Measurements from ENCODE around the gene DBH.
A peak's percentile ranks its signal among the peaks of the same experiment; 100 is the strongest.

DBH gene

DNA sequence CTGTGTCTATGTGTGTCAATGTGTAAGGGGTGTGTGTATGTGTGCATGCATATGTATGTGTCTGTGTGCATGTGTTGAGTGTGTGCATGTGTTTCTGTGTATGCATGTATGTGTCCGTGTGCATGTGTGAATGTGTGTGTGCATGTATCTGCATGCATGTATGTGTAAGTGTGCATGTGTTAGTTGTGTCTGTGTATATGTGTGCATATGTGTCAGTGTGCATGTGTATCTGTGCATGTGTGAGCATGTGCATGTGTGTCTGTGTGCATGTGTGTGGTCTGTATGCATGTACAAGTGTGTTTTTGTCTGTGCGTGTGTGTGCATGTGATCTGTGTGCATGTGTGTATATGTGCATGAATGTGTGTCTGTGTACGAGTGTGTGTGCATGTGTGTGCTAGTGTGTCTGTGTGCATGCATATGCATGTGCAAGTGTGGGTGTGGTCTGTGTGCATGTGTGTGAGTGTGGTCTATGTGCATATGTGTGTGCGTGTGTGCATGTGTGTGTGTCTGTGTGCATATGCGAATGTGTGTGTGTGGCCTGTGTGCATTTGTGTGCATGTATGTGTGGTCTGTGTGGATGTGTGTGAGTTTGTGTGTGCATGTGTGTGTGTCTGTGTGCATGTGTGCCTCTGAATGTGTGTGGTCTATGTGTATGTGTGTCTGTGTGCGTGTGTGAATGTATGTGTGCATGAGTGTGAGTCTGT lies 36.5 kb upstream of the DBH start:
- ATAC-seq (no peak), DNase-seq (no peak)
- H3K27me3 Mint-ChIP-seq = no peaks in the 10 kb centered on the region
- H3K9me3 Mint-ChIP-seq = peaks cover 16 to 27% of the 10 kb centered on the region in 2 donors
- H3K27ac Mint-ChIP-seq = no peak overlapping the region
- no peak overlapping the region for H3K4me3 Mint-ChIP-seq
- peaks cover 10% of the 10 kb centered on the region for H3K4me1 Mint-ChIP-seq

DNA sequence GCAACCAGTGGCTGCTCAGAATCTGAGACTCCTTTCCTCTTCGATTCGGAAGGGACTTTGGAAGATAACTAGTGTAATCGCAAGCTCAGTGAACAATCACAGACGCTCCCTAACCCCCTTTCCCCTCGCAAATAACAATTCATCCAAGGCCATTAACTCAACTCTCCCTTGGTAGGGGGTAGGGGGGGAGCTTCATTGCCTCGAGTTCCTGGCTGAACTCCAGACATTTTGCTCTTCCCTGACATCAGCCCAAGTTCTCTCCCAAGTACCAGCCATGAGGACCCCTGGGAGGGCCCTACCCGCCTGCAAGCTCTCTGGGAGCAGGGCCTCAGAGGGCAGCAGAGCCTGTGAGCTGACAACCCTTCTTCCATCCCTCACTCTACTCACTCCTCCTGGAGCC lies 35.4 kb upstream of the DBH start:
- H3K4me3 Mint-ChIP-seq = no peak overlapping the region
- no peak overlapping the region for H3K27ac Mint-ChIP-seq
- peaks cover 4% of the 10 kb centered on the region for H3K27me3 Mint-ChIP-seq
- DNase-seq = no peak
- peaks cover 16 to 25% of the 10 kb centered on the region in 2 donors for H3K9me3 Mint-ChIP-seq
- no peak for ATAC-seq
- H3K4me1 Mint-ChIP-seq = peaks cover 18% of the 10 kb centered on the region

DNA sequence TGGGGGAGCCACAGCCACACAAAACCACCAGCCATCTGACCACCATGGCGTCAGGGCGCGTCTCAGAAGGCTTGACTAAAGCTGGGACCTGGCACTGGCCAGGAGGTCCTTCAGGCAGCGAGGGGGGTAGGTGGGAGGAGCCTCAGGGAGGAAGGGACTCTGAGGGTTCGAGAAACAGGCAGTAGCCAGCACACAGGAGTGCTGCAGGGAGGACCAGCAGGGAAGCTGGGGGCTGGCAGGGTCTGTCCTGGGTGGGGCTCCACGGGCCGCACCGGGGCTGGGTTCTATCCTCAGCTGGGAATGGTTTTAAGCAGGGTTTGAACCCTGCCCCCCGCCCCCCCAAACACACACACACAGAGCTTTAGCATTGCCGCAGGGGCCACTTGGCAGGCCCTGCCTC lies 34.4 kb upstream of the DBH start:
- ATAC-seq = no peak
- Mint-ChIP-seq H3K9me3 (peaks cover 15% of the 10 kb centered on the region in 2 donors), H3K4me3 (no peak overlapping the region), H3K4me1 (peaks cover 21% of the 10 kb centered on the region), H3K27ac (no peak overlapping the region), H3K27me3 (peaks cover 14% of the 10 kb centered on the region)
- no peak for DNase-seq

DNA sequence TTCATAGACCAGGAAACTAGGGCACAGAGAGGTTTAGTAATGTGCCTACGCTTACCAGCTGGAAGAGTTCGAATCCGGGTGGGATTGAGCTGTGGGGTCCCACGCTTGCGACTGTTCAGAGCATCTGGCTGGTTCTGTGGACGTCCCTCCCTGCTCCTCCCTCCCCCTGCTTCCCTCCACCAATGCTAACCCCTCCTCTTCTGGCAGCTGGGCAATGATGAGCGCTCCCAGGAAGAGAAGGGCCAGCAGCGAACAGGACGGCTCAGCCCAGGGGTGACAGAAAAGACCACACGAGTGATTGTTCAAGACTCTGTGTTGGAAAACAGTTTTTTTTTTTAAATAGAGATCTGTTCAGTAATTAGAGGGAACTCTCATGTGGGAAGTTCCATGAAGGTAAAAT lies 33.9 kb upstream of the DBH start:
- Mint-ChIP-seq H3K4me1 (peaks cover 21% of the 10 kb centered on the region), H3K4me3 (no peak overlapping the region), H3K27ac (no peak overlapping the region), H3K9me3 (peaks cover 9 to 10% of the 10 kb centered on the region in 2 donors), H3K27me3 (peaks cover 19% of the 10 kb centered on the region)
- DNase-seq (no peak), ATAC-seq (no peak)

DNA sequence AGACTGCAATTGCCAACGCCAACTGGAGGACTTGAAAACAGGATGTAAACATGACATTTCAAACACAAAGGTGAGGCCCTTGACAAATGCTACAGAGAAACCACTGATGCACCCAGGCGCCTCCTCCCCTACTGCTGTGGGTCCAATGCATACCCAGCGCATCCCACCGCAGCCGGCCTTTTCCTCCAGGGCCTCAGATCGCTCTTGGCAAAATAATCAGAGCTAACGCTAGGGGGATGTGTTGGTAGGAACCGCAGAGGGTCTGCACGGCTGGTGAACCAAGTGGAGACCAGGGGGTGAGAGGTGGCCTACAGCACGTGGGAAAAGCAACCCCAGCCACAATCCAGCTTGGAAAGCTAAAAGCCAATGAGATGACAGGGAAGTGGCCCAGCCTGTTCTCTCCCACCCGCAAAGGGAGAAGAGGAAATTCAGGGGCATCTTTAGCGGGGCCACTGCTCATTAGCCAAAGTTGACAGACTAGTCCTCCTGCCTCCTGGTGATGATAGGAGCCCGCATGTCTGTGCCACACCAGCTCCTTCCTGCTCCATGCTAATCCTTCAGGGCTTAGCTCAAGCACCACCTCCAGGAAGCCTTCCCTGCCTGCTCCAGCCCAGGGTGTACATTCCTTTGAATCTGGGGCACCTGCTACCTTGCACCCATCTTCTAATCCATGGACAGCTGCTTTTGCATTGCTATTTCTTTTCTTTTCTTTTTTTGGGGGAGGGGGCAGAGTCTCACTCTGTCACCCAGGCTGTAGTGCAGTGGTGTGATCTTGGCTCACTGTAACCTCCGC lies 32.8 kb upstream of the DBH start:
- ATAC-seq (no peak), DNase-seq (no peak)
- Mint-ChIP-seq H3K4me3 (no peak overlapping the region), H3K27ac (no peak overlapping the region), H3K4me1 (peaks cover 21% of the 10 kb centered on the region), H3K27me3 (peaks cover 29% of the 10 kb centered on the region), H3K9me3 (no peaks in the 10 kb centered on the region)

DNA sequence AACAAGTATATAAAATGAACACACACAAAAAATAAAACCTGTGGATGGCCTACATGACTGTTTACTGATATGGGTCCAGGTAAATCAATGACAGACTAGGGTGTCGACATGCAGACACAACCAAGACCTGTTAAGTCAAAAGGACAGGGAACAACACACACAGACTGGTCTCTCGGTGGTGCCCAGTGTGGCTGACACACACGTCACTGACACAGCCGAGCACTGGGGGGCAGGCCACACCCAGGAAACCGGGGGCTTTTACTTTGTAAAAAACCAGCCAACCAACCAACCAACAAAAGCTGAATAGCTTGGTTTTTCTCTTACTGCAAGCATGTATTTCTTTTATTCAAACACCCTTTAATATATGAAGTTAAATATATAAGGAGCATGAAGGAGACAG lies 31.9 kb upstream of the DBH start:
- H3K4me1 Mint-ChIP-seq = peaks cover 21% of the 10 kb centered on the region
- DNase-seq (peak; percentile 28 to 55), ATAC-seq (peak; percentile 87)
- no peak overlapping the region for H3K4me3 Mint-ChIP-seq
- H3K27ac Mint-ChIP-seq = no peak overlapping the region
- no peaks in the 10 kb centered on the region for H3K9me3 Mint-ChIP-seq
- peaks cover 35% of the 10 kb centered on the region for H3K27me3 Mint-ChIP-seq

DNA sequence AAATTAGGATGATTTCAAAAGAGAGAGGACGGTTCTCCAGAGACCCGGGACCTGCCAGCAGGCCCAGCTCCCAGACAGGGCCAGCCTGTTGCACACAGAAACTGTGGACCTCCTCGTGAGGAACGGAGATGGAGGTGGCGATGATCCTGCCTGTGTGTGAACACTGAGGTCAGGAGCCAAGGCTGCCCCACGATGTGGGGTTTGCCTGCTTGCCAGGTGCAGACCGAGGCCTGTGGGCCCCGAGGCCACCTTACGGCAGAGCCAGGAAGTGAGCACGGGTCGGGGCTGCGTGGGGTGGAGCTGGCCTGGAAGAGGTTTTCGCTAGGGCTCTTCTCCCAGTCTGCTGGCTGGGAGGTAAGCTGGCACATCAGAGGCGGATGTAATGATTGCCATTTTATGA lies 31.3 kb upstream of the DBH start:
- Mint-ChIP-seq H3K4me1 (peaks cover 25% of the 10 kb centered on the region), H3K27me3 (peaks cover 40% of the 10 kb centered on the region), H3K4me3 (no peak overlapping the region), H3K9me3 (no peaks in the 10 kb centered on the region), H3K27ac (no peak overlapping the region)
- DNase-seq (no peak), ATAC-seq (no peak)

DNA sequence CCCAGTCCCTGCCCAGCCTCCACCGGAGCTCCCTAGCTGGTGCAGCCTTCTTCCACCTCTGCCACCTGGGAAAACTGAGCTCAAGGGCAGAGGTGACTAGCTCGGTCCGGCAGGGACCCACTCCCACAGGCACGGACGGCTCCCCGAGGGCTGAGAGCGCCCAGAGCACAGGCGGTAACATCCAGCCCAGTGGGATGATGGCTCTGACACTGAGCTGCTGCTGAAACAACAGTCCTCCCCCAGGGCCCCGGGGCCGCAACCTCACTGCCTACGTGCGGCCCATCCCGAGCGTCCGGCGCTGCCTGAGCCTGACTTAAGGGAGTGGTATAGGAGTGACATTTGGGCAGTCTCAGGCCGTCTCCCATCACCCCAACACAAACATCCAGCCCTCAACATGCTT lies 30.7 kb upstream of the DBH start:
- H3K9me3 Mint-ChIP-seq = no peaks in the 10 kb centered on the region
- peaks cover 27% of the 10 kb centered on the region for H3K4me1 Mint-ChIP-seq
- H3K27me3 Mint-ChIP-seq = peaks cover 46% of the 10 kb centered on the region
- ATAC-seq (no peak), DNase-seq (no peak)
- H3K27ac Mint-ChIP-seq = no peak overlapping the region
- no peak overlapping the region for H3K4me3 Mint-ChIP-seq

DNA sequence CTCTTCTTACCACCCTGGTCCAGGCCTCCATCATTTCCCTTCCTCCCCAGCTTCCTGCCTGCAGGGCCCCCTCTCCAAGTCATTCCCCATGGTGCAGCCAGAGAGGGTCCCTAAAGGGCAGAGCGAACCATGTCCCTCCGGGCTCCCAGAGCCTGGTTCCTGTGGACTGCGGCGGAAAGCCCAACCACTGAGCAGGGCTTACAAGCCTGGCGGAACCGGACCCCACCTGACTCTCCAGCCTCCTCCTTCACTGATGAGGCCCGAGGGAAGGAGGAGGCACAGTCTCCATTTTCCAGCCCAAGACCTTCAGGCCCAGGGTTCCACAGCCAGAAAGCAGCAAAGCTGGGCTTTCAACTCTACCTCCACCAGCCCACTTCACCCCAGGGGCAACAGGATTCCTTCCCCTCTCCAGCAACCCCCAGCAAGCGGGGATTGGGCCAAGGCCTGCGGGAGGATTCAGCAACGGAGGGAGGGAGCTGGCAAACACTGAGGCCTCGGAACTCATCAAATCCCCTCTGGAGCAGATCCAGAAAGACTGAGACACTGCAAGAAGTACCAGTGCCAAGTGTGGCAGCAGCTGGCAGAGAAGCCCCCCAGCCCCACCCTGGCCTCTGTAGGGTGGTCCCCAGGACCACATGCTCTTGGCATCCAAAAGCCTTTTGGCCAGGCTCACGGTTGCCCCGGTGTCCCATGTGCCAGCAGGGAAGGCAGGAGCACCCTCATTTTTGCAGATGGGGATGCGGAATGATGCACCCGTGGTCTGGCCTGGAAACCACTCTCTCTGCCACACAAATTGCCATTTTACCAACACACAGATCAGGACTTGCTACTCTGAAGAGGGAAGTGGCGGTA lies 30.1 kb upstream of the DBH start:
- H3K4me3 Mint-ChIP-seq = no peak overlapping the region
- H3K4me1 Mint-ChIP-seq = peaks cover 27% of the 10 kb centered on the region
- H3K27me3 Mint-ChIP-seq = peaks cover 52% of the 10 kb centered on the region
- no peaks in the 10 kb centered on the region for H3K9me3 Mint-ChIP-seq
- H3K27ac Mint-ChIP-seq = no peak overlapping the region
- DNase-seq (no peak), ATAC-seq (no peak)

DNA sequence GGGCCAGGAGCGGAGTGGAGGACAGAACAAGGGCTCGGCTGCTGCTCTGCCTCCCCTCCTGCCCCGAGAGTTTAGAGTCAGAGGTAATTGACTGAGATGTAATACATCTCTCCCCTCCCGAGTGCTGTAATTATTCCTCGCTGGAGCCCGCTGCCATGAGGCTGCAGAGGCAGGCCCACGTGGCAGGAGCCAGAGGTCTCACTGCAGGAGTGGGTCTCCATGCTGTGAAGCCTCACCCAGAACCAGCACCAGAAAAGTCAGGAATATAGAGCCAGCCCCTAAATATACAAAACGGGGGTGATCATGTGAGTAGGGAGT lies 29.5 kb upstream of the DBH start:
- Mint-ChIP-seq H3K27me3 (peaks cover 58% of the 10 kb centered on the region), H3K9me3 (no peaks in the 10 kb centered on the region)

DNA sequence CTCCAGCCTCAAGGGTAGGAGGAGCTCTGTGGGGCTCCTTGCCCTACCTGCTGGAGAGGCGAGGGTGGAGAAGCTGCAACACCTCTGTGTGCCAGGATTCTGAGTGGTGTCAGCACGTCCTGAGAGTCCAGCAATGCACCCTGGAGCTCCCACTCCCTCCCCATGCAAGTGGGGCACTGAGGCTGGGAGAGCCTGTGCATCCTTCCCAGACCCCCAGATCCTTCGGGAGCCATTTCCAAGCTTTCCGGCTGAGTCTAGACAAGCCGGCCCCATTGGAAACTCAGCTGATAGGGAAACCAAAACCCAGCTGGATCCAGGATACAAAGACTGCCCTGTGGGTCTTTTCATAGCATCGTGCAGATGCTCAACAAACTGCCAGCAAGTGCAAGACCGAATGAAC lies 28.8 kb upstream of the DBH start:
- no peak overlapping the region for H3K4me3 Mint-ChIP-seq
- H3K4me1 Mint-ChIP-seq = peaks cover 27% of the 10 kb centered on the region
- ATAC-seq = no peak
- H3K27me3 Mint-ChIP-seq = peaks cover 63% of the 10 kb centered on the region
- H3K27ac Mint-ChIP-seq = no peak overlapping the region
- no peak for DNase-seq
- H3K9me3 Mint-ChIP-seq = no peaks in the 10 kb centered on the region

More for the DNA sequence above, 29.5 kb upstream of the DBH start:
- no peak for DNase-seq
- Mint-ChIP-seq H3K27ac (no peak overlapping the region), H3K4me1 (peaks cover 27% of the 10 kb centered on the region), H3K4me3 (no peak overlapping the region)
- no peak for ATAC-seq

DNA sequence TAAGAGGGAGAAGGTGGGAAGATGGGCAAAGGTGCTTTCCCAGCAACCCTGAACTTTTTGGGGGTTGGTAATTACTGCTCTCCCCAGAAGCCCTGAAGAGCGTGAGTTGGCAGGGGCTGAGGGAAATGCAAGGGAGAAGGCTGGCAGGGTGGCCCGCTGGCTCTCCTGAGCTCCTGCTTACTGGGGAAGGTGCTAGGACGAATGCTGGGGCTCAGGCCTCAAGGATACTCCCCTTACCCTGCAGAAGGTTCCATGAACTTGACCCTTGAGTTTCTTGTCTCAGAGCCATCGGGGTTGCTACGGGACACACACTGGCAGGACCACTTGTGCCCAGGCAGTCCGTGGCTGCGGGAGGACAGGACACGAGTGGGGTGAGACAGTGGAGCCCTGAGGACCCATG lies 28.2 kb upstream of the DBH start:
- peaks cover 65% of the 10 kb centered on the region for H3K27me3 Mint-ChIP-seq
- no peak overlapping the region for H3K27ac Mint-ChIP-seq
- DNase-seq (no peak), ATAC-seq (no peak)
- H3K4me1 Mint-ChIP-seq = peaks cover 27% of the 10 kb centered on the region
- H3K4me3 Mint-ChIP-seq = no peak overlapping the region
- H3K9me3 Mint-ChIP-seq = no peaks in the 10 kb centered on the region

DNA sequence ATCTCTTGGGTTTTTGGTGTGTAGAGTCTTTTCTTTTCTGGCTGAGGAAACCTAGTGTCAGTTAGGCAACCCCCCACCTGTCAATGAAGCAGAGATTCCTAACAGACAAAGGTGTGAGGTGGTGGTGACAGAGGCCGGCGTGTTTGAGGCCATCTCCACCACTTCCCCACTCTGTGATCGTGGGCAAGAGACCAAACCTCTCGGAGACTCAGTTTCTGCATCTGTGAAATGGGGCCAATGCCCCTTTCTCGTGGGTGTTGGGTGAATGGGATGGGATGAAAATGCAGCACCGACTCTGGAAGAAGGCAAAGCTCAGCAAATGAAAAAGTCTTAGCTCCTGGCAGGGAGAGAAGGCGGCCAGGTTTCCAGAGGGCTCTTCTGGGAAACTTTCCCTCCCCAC lies 27.8 kb upstream of the DBH start:
- Mint-ChIP-seq H3K4me3 (no peak overlapping the region), H3K4me1 (peaks cover 27% of the 10 kb centered on the region), H3K9me3 (no peaks in the 10 kb centered on the region), H3K27me3 (peaks cover 69% of the 10 kb centered on the region), H3K27ac (no peak overlapping the region)
- DNase-seq (no peak), ATAC-seq (no peak)

DNA sequence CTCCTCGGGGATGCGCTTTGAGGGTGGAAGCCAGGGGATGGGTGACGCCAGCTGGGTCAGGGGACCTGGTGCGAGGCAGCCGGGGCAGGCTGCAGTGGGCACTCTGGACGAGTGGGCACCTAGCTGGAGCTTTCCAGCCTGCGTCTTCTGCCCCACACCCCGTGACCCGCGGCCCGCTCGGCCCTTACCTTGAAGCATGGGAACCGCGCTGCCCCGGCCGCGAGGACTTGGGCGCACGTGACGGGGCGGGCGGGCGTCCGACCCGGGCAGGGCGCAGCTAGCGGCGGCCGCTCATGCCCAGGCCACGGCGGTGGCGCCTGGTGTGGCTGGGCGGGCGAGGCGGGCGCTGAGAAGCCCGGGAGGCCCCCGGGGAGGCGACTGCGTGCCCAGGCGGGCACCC lies 27.3 kb upstream of the DBH start:
- no peak overlapping the region for H3K4me3 Mint-ChIP-seq
- H3K4me1 Mint-ChIP-seq = peaks cover 24% of the 10 kb centered on the region
- no peak overlapping the region for H3K27ac Mint-ChIP-seq
- ATAC-seq (no peak), DNase-seq (no peak)
- no peaks in the 10 kb centered on the region for H3K9me3 Mint-ChIP-seq
- peaks cover 73% of the 10 kb centered on the region for H3K27me3 Mint-ChIP-seq

DNA sequence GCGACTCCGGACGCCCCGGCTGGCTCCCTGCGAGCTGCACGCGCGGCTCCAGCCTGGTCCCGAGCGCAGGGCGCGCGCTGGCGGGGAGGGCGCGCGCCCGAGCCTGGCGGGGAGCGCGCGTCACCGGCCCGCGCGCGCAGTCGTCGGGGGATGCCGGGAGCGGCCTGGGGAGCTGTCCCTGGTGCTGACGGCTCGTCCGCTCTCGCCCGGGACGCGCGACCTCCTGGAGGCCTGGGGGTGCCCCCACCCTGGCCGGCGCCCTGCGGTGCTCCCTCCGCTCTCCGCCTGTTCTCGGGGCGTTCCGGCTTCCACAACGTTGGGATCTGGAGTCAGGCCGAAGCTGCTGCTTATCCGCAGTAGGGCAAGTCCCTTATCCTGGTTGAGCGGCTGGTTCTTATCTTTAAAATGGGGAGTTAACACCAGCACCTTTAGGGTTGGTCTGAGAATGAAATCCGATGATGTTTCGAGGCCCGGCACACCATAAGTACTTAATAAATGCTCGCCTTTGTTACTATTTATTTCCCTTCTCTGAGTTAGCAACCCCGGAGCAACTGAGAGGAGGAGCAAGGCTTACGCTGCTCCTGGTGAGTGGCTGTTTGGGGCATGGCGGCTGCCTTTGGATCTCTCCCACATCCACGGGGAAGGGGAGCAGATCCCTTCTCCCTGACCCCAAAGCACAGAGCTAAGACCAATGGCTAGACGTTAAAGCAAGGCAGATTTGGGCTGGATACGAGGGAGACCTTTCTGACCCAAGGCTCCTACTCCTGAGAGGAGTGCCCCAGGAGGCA lies 26.7 kb upstream of the DBH start, which contains the start of gene FAM163B:
Gene FAM163B (minus strand): TSS at position 79 of the 788 bp plus-strand sequence. CDS start 29,166 bp downstream, outside the sequence.
- DNase-seq (peak; percentile 30 to 39), ATAC-seq (peak; percentile 69)
- Mint-ChIP-seq H3K4me3 (no peak within 1 kb of the TSS), H3K27me3 (peaks cover 73% of the 10 kb centered on the region), H3K4me1 (peaks cover 18% of the 10 kb centered on the region), H3K9me3 (no peaks in the 10 kb centered on the region), H3K27ac (no peak within 1 kb of the TSS)
